ENCODE measurements around the gene APBA3.

APBA3 gene

DNA sequence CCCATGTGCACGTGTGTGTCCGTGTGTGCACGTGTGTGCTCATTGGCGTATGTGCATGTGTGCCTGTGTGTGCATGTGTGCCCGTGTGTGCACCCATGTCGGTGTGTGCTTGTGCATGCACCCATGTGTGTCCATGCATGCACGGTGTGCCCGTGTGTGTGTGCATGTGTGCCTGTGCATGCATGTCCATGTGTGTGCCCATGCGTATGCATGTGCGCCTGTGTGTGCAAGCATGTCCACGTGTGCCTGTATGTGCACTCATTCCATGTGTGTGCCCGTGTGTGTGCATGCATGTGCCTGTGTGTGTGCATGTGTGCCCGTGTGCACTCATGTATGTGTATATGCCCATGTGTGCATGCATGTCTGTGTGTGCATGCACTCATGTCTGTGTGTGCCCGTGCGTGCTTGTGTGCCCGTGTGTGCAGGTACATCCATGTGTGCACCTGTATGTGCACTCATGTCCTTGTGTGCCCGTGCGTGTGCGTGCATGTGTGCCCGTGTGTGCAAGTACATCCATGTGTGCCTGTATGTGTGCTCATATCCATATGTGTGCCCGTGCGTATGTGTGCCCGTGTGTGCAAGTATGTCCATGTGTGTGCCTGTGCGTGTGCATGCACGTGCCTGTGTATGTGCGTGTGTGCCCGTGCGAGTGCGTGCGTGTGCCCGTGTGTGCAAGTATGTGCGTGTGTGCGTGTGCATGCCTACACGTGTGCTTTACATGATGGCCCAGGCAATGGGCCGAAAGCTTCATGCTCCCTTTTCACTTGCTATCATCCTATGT, 46.3 kb upstream of the APBA3 start:
- Histone ChIP-seq H3K4me3 (ENCODE audit: low read depth, low read length) (no peak overlapping the region), H3K27me3 (no peaks in the 10 kb centered on the region), H3K36me3 (no peaks in the 10 kb centered on the region), H3K9me3 (no peaks in the 10 kb centered on the region), H3K4me1 (no peaks in the 10 kb centered on the region)
- TF ChIP-seq CTCF (IDR thresholded peaks at IDR 0.05; ENCODE audit: low read depth, low read length) = no peak
- no peak for DNase-seq

DNA sequence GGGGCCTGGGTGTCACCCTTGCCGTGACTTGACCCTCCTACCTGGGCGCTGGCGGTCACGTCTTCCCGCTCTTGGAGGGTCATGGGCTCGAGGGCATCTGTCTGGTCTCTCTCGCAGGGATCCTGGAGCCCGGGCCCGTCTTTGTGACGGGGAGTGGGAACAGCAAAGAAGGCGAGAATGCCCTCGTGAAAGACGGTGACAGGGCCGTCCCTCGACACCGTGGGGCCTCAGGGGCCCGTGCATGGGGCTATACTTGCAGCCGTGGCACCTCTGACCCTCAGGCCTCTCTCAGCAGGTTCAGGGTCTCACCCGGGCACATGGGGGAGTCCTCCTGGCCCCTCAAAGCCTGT, 45.6 kb upstream of the APBA3 start:
- H3K9me3 ChIP-seq = no peaks in the 10 kb centered on the region
- no peak for DNase-seq
- no peaks in the 10 kb centered on the region for H3K27me3 ChIP-seq
- no peak for TF ChIP-seq CTCF (IDR thresholded peaks at IDR 0.05; ENCODE audit: low read depth, low read length)
- no peaks in the 10 kb centered on the region for H3K4me1 ChIP-seq
- H3K36me3 ChIP-seq = no peaks in the 10 kb centered on the region
- H3K4me3 ChIP-seq (ENCODE audit: low read depth, low read length) = no peak overlapping the region

DNA sequence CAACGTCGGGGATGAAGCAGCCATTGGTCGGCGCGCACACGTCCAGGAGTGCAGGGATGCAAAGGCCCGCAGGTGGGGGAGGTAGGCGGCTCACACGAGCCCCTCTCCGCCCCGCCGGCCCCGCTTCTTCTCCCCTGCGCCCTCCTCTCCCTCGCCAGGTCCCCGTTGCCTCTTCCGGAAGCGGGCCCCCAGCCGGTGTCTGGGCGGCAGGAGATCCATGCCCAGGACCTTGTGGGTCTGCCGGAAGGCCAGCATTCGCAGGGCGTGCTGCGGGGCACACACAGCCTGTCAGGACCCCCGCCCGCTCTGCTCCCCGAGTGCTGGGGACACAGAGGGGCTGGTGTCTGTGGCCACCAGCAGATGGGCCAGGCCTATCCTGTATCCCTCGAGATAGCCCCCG, 44.4 kb upstream of the APBA3 start:
- Histone ChIP-seq H3K27me3 (peaks cover 11% of the 10 kb centered on the region), H3K9me3 (no peaks in the 10 kb centered on the region), H3K4me3 (ENCODE audit: low read depth, low read length) (no peak overlapping the region), H3K4me1 (no peaks in the 10 kb centered on the region; the same call in 1 of the 2 replicates), H3K36me3 (no peaks in the 10 kb centered on the region)
- DNase-seq = no peak
- TF ChIP-seq CTCF (IDR thresholded peaks at IDR 0.05; ENCODE audit: low read depth, low read length) = no peak

- H3K4me3 ChIP-seq (ENCODE audit: low read depth, low read length) = no peak overlapping the region
- H3K9me3 ChIP-seq = no peaks in the 10 kb centered on the region
- H3K36me3 ChIP-seq = no peaks in the 10 kb centered on the region
- H3K27me3 ChIP-seq = peaks cover 13% of the 10 kb centered on the region
- no peak for TF ChIP-seq CTCF (IDR thresholded peaks at IDR 0.05; ENCODE audit: low read depth, low read length)
- H3K4me1 ChIP-seq = no peaks in the 10 kb centered on the region; the same call in 1 of the 2 replicates
- no peak for DNase-seq
These were observed 42.9 kb upstream of the APBA3 start for GRCh38 chr19:3804429-3804828.

GRCh38 chr19:3803986-3804385, 42.5 kb upstream of the APBA3 start:
- H3K4me3 ChIP-seq (ENCODE audit: low read depth, low read length) = no peak overlapping the region
- no peaks in the 10 kb centered on the region for H3K9me3 ChIP-seq
- peaks cover 13% of the 10 kb centered on the region for H3K27me3 ChIP-seq
- no peak for TF ChIP-seq CTCF (IDR thresholded peaks at IDR 0.05; ENCODE audit: low read depth, low read length)
- DNase-seq = no peak
- H3K36me3 ChIP-seq = no peaks in the 10 kb centered on the region
- no peaks in the 10 kb centered on the region; the same call in 1 of the 2 replicates for H3K4me1 ChIP-seq

GRCh38 chr19:3803114-3803888, 41.8 kb upstream of the APBA3 start:
- peaks cover 13% of the 10 kb centered on the region for H3K27me3 ChIP-seq
- no peak for DNase-seq
- no peak for TF ChIP-seq CTCF (IDR thresholded peaks at IDR 0.05; ENCODE audit: low read depth, low read length)

More at GRCh38 chr19:3803114-3803888, 41.8 kb upstream of the APBA3 start:
- Histone ChIP-seq H3K36me3 (no peaks in the 10 kb centered on the region), H3K4me3 (ENCODE audit: low read depth, low read length) (no peak overlapping the region), H3K4me1 (no peaks in the 10 kb centered on the region; the same call in 1 of the 2 replicates), H3K9me3 (no peaks in the 10 kb centered on the region)
